Effector memory CD4-positive, alpha-beta T cell (primary cell): ENCODE results near the gene DCLRE1B.
"Not testable (repeated sequence)": the region's sequence is repeated elsewhere in the genome, so short reads cannot be mapped to it uniquely, and the experiment has no call there.

Experiments used
- DNase-seq, 3 donors: peaks; one replicate each; pipeline ENCODE4 v3.0.0-alpha.2; 2020
- H3K27ac ChIP-seq: 2 replicates; pipeline ENCODE4 v1.7.0; 2013; ENCODE audit warnings: mild to moderate bottlenecking, low read length, moderate library complexity; ENCODE audit not compliant: insufficient read depth, poor library complexity, severe bottlenecking
- H3K27me3 ChIP-seq: replicated peaks from 2 replicates; pipeline ENCODE4 v1.7.0; 2013; ENCODE audit warnings: mild to moderate bottlenecking, low read length; ENCODE audit not compliant: insufficient read depth, control insufficient read depth, poor library complexity, severe bottlenecking
- H3K36me3 ChIP-seq: 2 replicates; pipeline ENCODE4 v1.7.0; 2013; ENCODE audit warnings: mild to moderate bottlenecking, low read length, moderate library complexity; ENCODE audit not compliant: control insufficient read depth, insufficient read depth
- H3K4me1 ChIP-seq: 2 replicates; pipeline ENCODE4 v1.7.0; 2013; ENCODE audit warnings: low read length, mild to moderate bottlenecking; ENCODE audit not compliant: control insufficient read depth, insufficient read depth, poor library complexity, severe bottlenecking
- H3K4me3 ChIP-seq: 2 replicates; pipeline ENCODE4 v1.7.0; 2013; ENCODE audit warnings: low read length, low read depth, mild to moderate bottlenecking; ENCODE audit not compliant: insufficient read depth, poor library complexity, severe bottlenecking
- H3K9me3 ChIP-seq: 2 replicates; pipeline ENCODE4 v1.7.0; 2013; ENCODE audit warnings: mild to moderate bottlenecking, low read length, moderate library complexity; ENCODE audit not compliant: control insufficient read depth

The DCLRE1B gene

GRCh38 chr1:113946112-113946511, 41.0 kb downstream of the DCLRE1B start:
- Histone ChIP-seq H3K4me3 (no peak overlapping the region), H3K4me1 (peaks cover 33% of the 10 kb centered on the region), H3K9me3 (no peaks in the 10 kb centered on the region), H3K36me3 (peaks cover 5% of the 10 kb centered on the region), H3K27ac (peak overlapping the region; percentile 72), H3K27me3 (no peaks in the 10 kb centered on the region)
- DNase-seq = no peak

- Histone ChIP-seq H3K4me1 (peaks cover 34% of the 10 kb centered on the region), H3K27ac (peak overlapping the region; percentile 72), H3K36me3 (peaks cover 5% of the 10 kb centered on the region), H3K27me3 (no peaks in the 10 kb centered on the region), H3K4me3 (peak overlapping the region; percentile 29), H3K9me3 (no peaks in the 10 kb centered on the region)
- DNase-seq = no peak
These were observed 41.7 kb downstream of the DCLRE1B start for GRCh38 chr1:113946678-113947387.

GRCh38 chr1:113947388-113948107, 42.4 kb downstream of the DCLRE1B start:
- H3K9me3 ChIP-seq = no peaks in the 10 kb centered on the region
- peaks cover 33% of the 10 kb centered on the region for H3K4me1 ChIP-seq
- DNase-seq = no peak
- H3K27me3 ChIP-seq = no peaks in the 10 kb centered on the region
- peaks cover 5% of the 10 kb centered on the region for H3K36me3 ChIP-seq
- peak overlapping the region; percentile 72 for H3K27ac ChIP-seq
- peak overlapping the region; percentile 29 for H3K4me3 ChIP-seq

- not testable (repeated sequence) for H3K27me3 ChIP-seq, DNase-seq, H3K36me3 ChIP-seq, H3K9me3 ChIP-seq, H3K4me3 ChIP-seq
- Histone ChIP-seq H3K4me1 (peaks cover 34% of the 10 kb centered on the region), H3K27ac (peak overlapping the region; percentile 72)
These were observed 43.0 kb downstream of the DCLRE1B start for GRCh38 chr1:113948151-113948550.

GRCh38 chr1:113949007-113949406, 43.9 kb downstream of the DCLRE1B start:
- H3K27ac ChIP-seq = peak overlapping the region; percentile 72
- no peak for DNase-seq

GRCh38 chr1:113950908-113951307, 45.8 kb downstream of the DCLRE1B start:
- no peak overlapping the region for H3K27ac ChIP-seq
- no peaks in the 10 kb centered on the region for H3K27me3 ChIP-seq
- peaks cover 16% of the 10 kb centered on the region for H3K36me3 ChIP-seq
- no peaks in the 10 kb centered on the region for H3K9me3 ChIP-seq
- no peak for DNase-seq
- no peak overlapping the region for H3K4me3 ChIP-seq
- peaks cover 32% of the 10 kb centered on the region for H3K4me1 ChIP-seq

More at GRCh38 chr1:113949007-113949406, 43.9 kb downstream of the DCLRE1B start:
- peaks cover 34% of the 10 kb centered on the region for H3K4me1 ChIP-seq
- no peaks in the 10 kb centered on the region for H3K27me3 ChIP-seq
- H3K4me3 ChIP-seq = no peak overlapping the region
- no peaks in the 10 kb centered on the region for H3K36me3 ChIP-seq
- no peaks in the 10 kb centered on the region for H3K9me3 ChIP-seq

- H3K4me3 ChIP-seq = no peak overlapping the region
- DNase-seq = no peak
- H3K9me3 ChIP-seq = no peaks in the 10 kb centered on the region
- peaks cover 21% of the 10 kb centered on the region for H3K36me3 ChIP-seq
- no peaks in the 10 kb centered on the region for H3K27me3 ChIP-seq
- H3K4me1 ChIP-seq = peaks cover 28% of the 10 kb centered on the region
- no peak overlapping the region for H3K27ac ChIP-seq
These were observed 46.6 kb downstream of the DCLRE1B start for GRCh38 chr1:113951719-113952118.

GRCh38 chr1:113957984-113958383, 52.9 kb downstream of the DCLRE1B start:
- Histone ChIP-seq H3K4me1 (no peaks in the 10 kb centered on the region), H3K27me3 (no peaks in the 10 kb centered on the region), H3K4me3 (no peak overlapping the region), H3K27ac (no peak overlapping the region), H3K36me3 (peaks cover 68% of the 10 kb centered on the region), H3K9me3 (no peaks in the 10 kb centered on the region)
- no peak for DNase-seq

GRCh38 chr1:113958691-113959090, 53.6 kb downstream of the DCLRE1B start:
- no peak overlapping the region for H3K27ac ChIP-seq
- no peak overlapping the region for H3K4me3 ChIP-seq
- H3K27me3 ChIP-seq = no peaks in the 10 kb centered on the region
- H3K4me1 ChIP-seq = no peaks in the 10 kb centered on the region
- no peaks in the 10 kb centered on the region for H3K9me3 ChIP-seq
- peaks cover 74% of the 10 kb centered on the region for H3K36me3 ChIP-seq
- DNase-seq = no peak

GRCh38 chr1:113963281-113963906, 58.3 kb downstream of the DCLRE1B start:
- Histone ChIP-seq H3K9me3 (no peaks in the 10 kb centered on the region), H3K36me3 (peaks cover 76% of the 10 kb centered on the region), H3K27me3 (no peaks in the 10 kb centered on the region), H3K4me1 (no peaks in the 10 kb centered on the region), H3K27ac (no peak overlapping the region), H3K4me3 (no peak overlapping the region)
- no peak for DNase-seq
